Measurements from ENCODE around the gene DRD2. TPM values are rescaled to one million over a fixed set of nuclear protein-coding genes. Genes with fewer than 3 reads are reported as not detected.

The DRD2 gene
- total and polyA plus RNA-seq, 2 of the 13 experiments (the other 11 are each of a cell fraction or from before 2014, with no cell fraction given) = not detected

- H3K9ac ChIP-seq (ENCODE audit: insufficient read depth, low read depth, low read length) = no peak overlapping the region
- H3K27me3 ChIP-seq (ENCODE audit: control insufficient read depth in 1 of 2, insufficient read depth in 2 of 2, low read length in 2 of 2) = no peaks in the 10 kb centered on the region
- TF ChIP-seq HDAC2 (CRISPR knock-in tag; IDR thresholded peaks at IDR 0.05) = no peak
- TF ChIP-seq NRL (CRISPR knock-in tag; IDR thresholded peaks at IDR 0.05; ENCODE audit: borderline replicate concordance) = no peak
- no peak for TF ChIP-seq ZNF850 (CRISPR knock-in tag; conservative IDR thresholded peaks at IDR 0.05)
- TF ChIP-seq RFXANK (CRISPR knock-in tag; IDR thresholded peaks at IDR 0.05) = no peak
- TF ChIP-seq KDM4B (CRISPR knock-in tag; IDR thresholded peaks at IDR 0.05) = no peak
- no peak for TF ChIP-seq MLX (CRISPR knock-in tag; IDR thresholded peaks at IDR 0.05)
- no peak for TF ChIP-seq BATF2 (CRISPR knock-in tag; IDR thresholded peaks at IDR 0.05)
- no peak for TF ChIP-seq ZNF44 (CRISPR knock-in tag; IDR thresholded peaks at IDR 0.05)
- TF ChIP-seq ADNP (CRISPR knock-in tag; IDR thresholded peaks at IDR 0.05) = no peak
- no peak for TF ChIP-seq ZNF496 (CRISPR knock-in tag; IDR thresholded peaks at IDR 0.05; ENCODE audit: insufficient replicate concordance)
- TF ChIP-seq ZNF792 (CRISPR knock-in tag; IDR thresholded peaks at IDR 0.05) = no peak
- no peak for TF ChIP-seq ZFP37 (CRISPR knock-in tag; IDR thresholded peaks at IDR 0.05; ENCODE audit: borderline replicate concordance)
- TF ChIP-seq ATF5 (CRISPR knock-in tag; IDR thresholded peaks at IDR 0.05; ENCODE audit: low read depth) = no peak
- TF ChIP-seq SMYD3 (CRISPR knock-in tag; IDR thresholded peaks at IDR 0.05) = no peak
- no peak for TF ChIP-seq ZFP90 (CRISPR knock-in tag; IDR thresholded peaks at IDR 0.05; ENCODE audit: borderline replicate concordance)
- no peak for TF ChIP-seq MEIS1 (CRISPR knock-in tag; IDR thresholded peaks at IDR 0.05; ENCODE audit: borderline replicate concordance)
- TF ChIP-seq ARNT (IDR thresholded peaks at IDR 0.05) = no peak
- TF ChIP-seq ARID3A (IDR thresholded peaks at IDR 0.05; ENCODE audit: low read depth, low read length) = no peak
- no peak for TF ChIP-seq ZNF382 (CRISPR knock-in tag; IDR thresholded peaks at IDR 0.05; ENCODE audit: borderline replicate concordance)
- in situ Hi-C loops (cut with HindIII; ENCODE audit: extremely low pct_ligation_motif_present, low pct_unique_long_range_greater_than_20kb) (no loop called here), intact Hi-C loops (cut with micrococcal nuclease; ENCODE audit: unreplicated experiment) (no loop called here)
- H3K27ac ChIP-seq (ENCODE audit: extremely low read length, insufficient read depth, low read length) = no peak overlapping the region
- no peaks in the 10 kb centered on the region for H3K4me1 ChIP-seq (ENCODE audit: insufficient read depth, low read length)
- no peak overlapping the region for H3K4me3 ChIP-seq (replicated peaks in 1 of 3; ENCODE audit: insufficient read depth in 1 of 3, low read depth in 2 of 3, low read length in 3 of 3)
- 0% methylated on average over 1 of the region's 1 CpG for WGBS (ENCODE audit: low lambda C conversion rate)
- H4K20me1 ChIP-seq (ENCODE audit: insufficient read depth, low read length) = no peaks in the 10 kb centered on the region
- BruUV-seq (replicated peaks) = no TSS peak
- no peak overlapping the region for H2AFZ ChIP-seq (ENCODE audit: low read length)
- ChIA-PET POLR2A (no interaction called here), CTCF (ENCODE audit: low intra/inter-chr PET ratio, low total read pairs) (no interaction called here)
- no peak for ATAC-seq
- no peaks in the 10 kb centered on the region for H3K9me3 ChIP-seq (ENCODE audit: low read length)
- no peak overlapping the region for H3K4me2 ChIP-seq (ENCODE audit: low read depth, low read length)
- DNase-seq (ENCODE audit: low spot score) = no peak
- no peak for FAIRE-seq
- no peaks in the 10 kb centered on the region for H3K36me3 ChIP-seq (replicated peaks in 1 of 2; ENCODE audit: control insufficient read depth in 1 of 2, insufficient read depth in 2 of 2, low read length in 2 of 2)
- H3K79me2 ChIP-seq (ENCODE audit: insufficient read depth, low read length) = no peaks in the 10 kb centered on the region
Observed at GRCh38 chr11:113378692-113379091, 96.5 kb downstream of the DRD2 start.
